ENCODE measurements around the gene PRDM16. TPM values are rescaled to one million over a fixed set of nuclear protein-coding genes. Genes with fewer than 3 reads are reported as not detected.
A peak's percentile ranks its signal among the peaks of the same experiment; 100 is the strongest.

Gene PRDM16
- total RNA-seq, 1 donor from 2014 or later: 17.7 TPM

GRCh38 chr1:3092530-3092929, 23.5 kb downstream of the PRDM16 start:
- intact Hi-C loops (cut with micrococcal nuclease): no loop called here
- ATAC-seq: no peak
- DNase-seq: no peak

GRCh38 chr1:3093898-3094626, 25.1 kb downstream of the PRDM16 start:
- DNase-seq: peak; percentile 55
- ATAC-seq: peak; percentile 46
- intact Hi-C loops (cut with micrococcal nuclease): no loop called here

GRCh38 chr1:3094863-3095780, 26.1 kb downstream of the PRDM16 start:
- intact Hi-C loops (cut with micrococcal nuclease): no loop called here
- DNase-seq (no peak), ATAC-seq (peak; percentile 29)

- no peak for DNase-seq
- intact Hi-C loops (cut with micrococcal nuclease): no loop called here
- no peak for ATAC-seq
Measured at GRCh38 chr1:3096345-3096744, 27.3 kb downstream of the PRDM16 start.

GRCh38 chr1:3097231-3097630, 28.2 kb downstream of the PRDM16 start:
- ATAC-seq (peak; percentile 19), DNase-seq (no peak)
- intact Hi-C loops (cut with micrococcal nuclease): no loop called here

- DNase-seq: peak; percentile 66
- peak; percentile 75 for ATAC-seq
- intact Hi-C loops (cut with micrococcal nuclease): no loop called here
Measured at GRCh38 chr1:3097861-3098260, 28.9 kb downstream of the PRDM16 start.

GRCh38 chr1:3099861-3100260, 30.9 kb downstream of the PRDM16 start:
- ATAC-seq (no peak), DNase-seq (no peak)
- intact Hi-C loops (cut with micrococcal nuclease): no loop called here

- peak; percentile 14 for ATAC-seq
Measured at GRCh38 chr1:3101124-3101939, 32.3 kb downstream of the PRDM16 start.

GRCh38 chr1:3102641-3103040, 33.6 kb downstream of the PRDM16 start:
- ATAC-seq: no peak
- DNase-seq: no peak
- intact Hi-C loops (cut with micrococcal nuclease): no loop called here

More at GRCh38 chr1:3101124-3101939, 32.3 kb downstream of the PRDM16 start:
- intact Hi-C loops (cut with micrococcal nuclease): no loop called here
- DNase-seq: no peak

GRCh38 chr1:3103967-3104677, 35.1 kb downstream of the PRDM16 start:
- ATAC-seq (no peak), DNase-seq (no peak)
- intact Hi-C loops (cut with micrococcal nuclease): no loop called here

- ATAC-seq (no peak), DNase-seq (no peak)
- intact Hi-C loops (cut with micrococcal nuclease): no loop called here
Measured at GRCh38 chr1:3105167-3105863, 36.3 kb downstream of the PRDM16 start.

GRCh38 chr1:3106216-3106615, 37.2 kb downstream of the PRDM16 start:
- no peak for DNase-seq
- intact Hi-C loops (cut with micrococcal nuclease): no loop called here
- ATAC-seq: no peak

- ATAC-seq: no peak
- intact Hi-C loops (cut with micrococcal nuclease): no loop called here
- DNase-seq: no peak
Measured at GRCh38 chr1:3107201-3107600, 38.2 kb downstream of the PRDM16 start.

- DNase-seq: no peak
- no peak for ATAC-seq
- intact Hi-C loops (cut with micrococcal nuclease): no loop called here
Measured at GRCh38 chr1:3109355-3109754, 40.4 kb downstream of the PRDM16 start.

- intact Hi-C loops (cut with micrococcal nuclease): no loop called here
- DNase-seq (no peak), ATAC-seq (peak; percentile 37)
Measured at GRCh38 chr1:3111348-3112021, 42.5 kb downstream of the PRDM16 start.

GRCh38 chr1:3112526-3112925, 43.5 kb downstream of the PRDM16 start:
- intact Hi-C loops (cut with micrococcal nuclease): no loop called here
- ATAC-seq (no peak), DNase-seq (no peak)

GRCh38 chr1:3113047-3113740, 44.2 kb downstream of the PRDM16 start:
- DNase-seq: no peak
- ATAC-seq: no peak
- intact Hi-C loops (cut with micrococcal nuclease): no loop called here

Measured in left ventricle myocardium superior (tissue), 1 donor.